A673 (cell line): ENCODE results near the gene GRK4.

Source experiments
- EZH2 ChIP-seq: fragments of 200-600 bp; sonication (generic); IDR thresholded peaks from 2 replicates; pipeline ENCODE4 v1.6.1; 2017; ENCODE audit warnings: borderline replicate concordance, low read depth, mild to moderate bottlenecking, mixed read lengths, antibody characterized with exemption, low read length; ENCODE audit not compliant: poor library complexity, severe bottlenecking
- TF ChIP-seq, protein P1 (sequence below): fragments of 300-800, 200-600 bp; sonication (generic); conservative IDR thresholded peaks from 2 replicates; pipeline ENCODE4 v1.5.1; 2017; ENCODE audit warnings: low read depth, mild to moderate bottlenecking, antibody characterized with exemption, low read length, moderate library complexity, mixed read lengths

DNA sequence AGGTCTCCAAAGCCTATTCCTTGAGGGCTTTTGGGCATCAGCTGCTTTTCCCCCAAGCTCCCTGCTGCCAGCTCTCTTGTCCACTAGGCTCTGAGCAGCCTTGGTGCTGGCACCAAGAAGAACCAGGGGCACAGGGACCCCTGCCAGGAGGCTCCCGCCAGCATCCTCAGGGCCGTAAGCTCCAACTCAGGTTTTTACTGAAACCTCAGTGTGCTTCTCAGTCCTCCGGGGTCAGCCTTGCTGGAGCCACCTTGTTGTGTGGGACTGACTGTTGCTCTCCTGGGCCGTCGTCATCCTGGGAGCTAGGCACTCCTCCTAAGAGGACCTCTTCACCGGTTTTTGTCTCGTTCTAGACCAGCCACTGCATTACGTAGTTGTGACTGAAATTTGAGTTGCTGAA is 39.1 kb upstream of the GRK4 start:
- TF ChIP-seq, protein P1, sequence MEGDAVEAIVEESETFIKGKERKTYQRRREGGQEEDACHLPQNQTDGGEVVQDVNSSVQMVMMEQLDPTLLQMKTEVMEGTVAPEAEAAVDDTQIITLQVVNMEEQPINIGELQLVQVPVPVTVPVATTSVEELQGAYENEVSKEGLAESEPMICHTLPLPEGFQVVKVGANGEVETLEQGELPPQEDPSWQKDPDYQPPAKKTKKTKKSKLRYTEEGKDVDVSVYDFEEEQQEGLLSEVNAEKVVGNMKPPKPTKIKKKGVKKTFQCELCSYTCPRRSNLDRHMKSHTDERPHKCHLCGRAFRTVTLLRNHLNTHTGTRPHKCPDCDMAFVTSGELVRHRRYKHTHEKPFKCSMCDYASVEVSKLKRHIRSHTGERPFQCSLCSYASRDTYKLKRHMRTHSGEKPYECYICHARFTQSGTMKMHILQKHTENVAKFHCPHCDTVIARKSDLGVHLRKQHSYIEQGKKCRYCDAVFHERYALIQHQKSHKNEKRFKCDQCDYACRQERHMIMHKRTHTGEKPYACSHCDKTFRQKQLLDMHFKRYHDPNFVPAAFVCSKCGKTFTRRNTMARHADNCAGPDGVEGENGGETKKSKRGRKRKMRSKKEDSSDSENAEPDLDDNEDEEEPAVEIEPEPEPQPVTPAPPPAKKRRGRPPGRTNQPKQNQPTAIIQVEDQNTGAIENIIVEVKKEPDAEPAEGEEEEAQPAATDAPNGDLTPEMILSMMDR, result no peak
- TF ChIP-seq EZH2, result no peak
